CD4-positive, alpha-beta T cell (primary cell): ENCODE results near the gene TMEM163. TPM values are rescaled to one million over a fixed set of nuclear protein-coding genes. Genes with fewer than 3 reads are reported as not detected.
"Not testable (repeated sequence)": the region's sequence is repeated elsewhere in the genome, so short reads cannot be mapped to it uniquely, and the experiment has no call there.

Source experiments
- ATAC-seq: fragments of 200-7000 bp; cut with Tn5 transposase; one replicate; pipeline ENCODE4 v1.10.0; 2022; ENCODE audit warnings: mild to moderate bottlenecking; ENCODE audit not compliant: poor library complexity
- CTCF ChIA-PET: fragments of 350-600 bp; sonication (Branson Sonifier 250); formaldehyde crosslinking; loops from one replicate; lab custom pipeline; 2021; ENCODE audit warnings: antibody characterized with exemption, inconsistent platforms; lab: Charles Lee
- POLR2A ChIA-PET: fragments of 350-600 bp; sonication (Branson Sonifier 250); formaldehyde crosslinking; loops from one replicate; lab custom pipeline; 2021; ENCODE audit warnings: antibody characterized with exemption, inconsistent platforms; lab: Charles Lee
- DNase-seq, 14 experiments: peaks; one replicate each; pipeline ENCODE4 v3.0.0-alpha.2; 2013 to 2020; ENCODE audit warnings: mixed read lengths in 2 of 14
- H3K27ac ChIP-seq, 2 donors: one replicate each; pipeline versions ENCODE4 v1.5.1 to v1.7.0; 2013; ENCODE audit warnings: low read length in 2 of 2, low read depth in 1 of 2, mild to moderate bottlenecking in 1 of 2
- H3K27me3 ChIP-seq, 2 experiments: 1 replicate in 1 of 2; 2 replicates in 1 of 2; pipeline versions ENCODE4 v1.6.1 to v1.7.0; 2013; ENCODE audit warnings: low read length in 2 of 2, control low read depth in 1 of 2, mild to moderate bottlenecking in 1 of 2, moderate library complexity in 1 of 2; ENCODE audit not compliant: insufficient read depth in 2 of 2, control insufficient read depth in 1 of 2
- H3K36me3 ChIP-seq: one replicate; pipeline ENCODE4 v1.6.1; 2013; ENCODE audit warnings: low read length, control low read depth; ENCODE audit not compliant: insufficient read depth
- H3K4me1 ChIP-seq: one replicate; pipeline ENCODE4 v1.6.1; 2013; ENCODE audit warnings: low read length, control low read depth; ENCODE audit not compliant: insufficient read depth
- H3K4me3 ChIP-seq: one replicate; pipeline ENCODE4 v1.5.1; 2013; ENCODE audit warnings: mild to moderate bottlenecking, low read length, moderate library complexity
- H3K9me3 ChIP-seq, 2 experiments: 1 replicate in 1 of 2; 2 replicates in 1 of 2; pipeline versions ENCODE4 v1.6.1 to v1.7.0; 2013; ENCODE audit warnings: low read length in 2 of 2, mild to moderate bottlenecking in 2 of 2, control low read depth in 1 of 2, moderate library complexity in 1 of 2; ENCODE audit not compliant: control insufficient read depth in 1 of 2, insufficient read depth in 1 of 2
- H3K27ac Mint-ChIP-seq: one replicate; pipeline ENCODE4 v1.8.0; 2020; ENCODE audit warnings: mixed read lengths
- H3K27me3 Mint-ChIP-seq: one replicate; pipeline ENCODE4 v1.8.0; 2021; ENCODE audit warnings: mixed read lengths
- H3K36me3 Mint-ChIP-seq: one replicate; pipeline ENCODE4 v1.8.0; 2021; ENCODE audit warnings: low read depth, mixed read lengths
- H3K4me1 Mint-ChIP-seq: one replicate; pipeline ENCODE4 v1.8.0; 2021; ENCODE audit warnings: low read depth, mixed read lengths
- H3K4me3 Mint-ChIP-seq: one replicate; pipeline ENCODE4 v1.8.0; 2020; ENCODE audit warnings: mild to moderate bottlenecking, mixed read lengths
- H3K9me3 Mint-ChIP-seq: one replicate; pipeline ENCODE4 v1.8.0; 2020; ENCODE audit warnings: mixed read lengths
- CTCF ChIP-seq: fragments of 200-600 bp; IDR thresholded peaks from one replicate; pipeline ENCODE4 v1.8.0; 2022; ENCODE audit warnings: antibody characterized with exemption, mild to moderate bottlenecking
- intact Hi-C, 2 experiments: fragments of 100-400 bp; cut with DNase I in 1 of 2; cut with micrococcal nuclease in 1 of 2; formaldehyde crosslinking; loops; one replicate each; pipeline versions ENCODE4 v1.15.1 to v1.9.0; 2023 to 2025; cut with DNase I, micrococcal nuclease
- total RNA-seq, 174 experiments: library from RNA in 2 of 174; stranded (reverse) in 2 of 174; gene quantifications; one replicate each; pipeline ENCODE4 v1.2.3 and lab custom pipeline; 2021 to 2026

Gene TMEM163
- total RNA-seq, 2 experiments from 2014 or later: 0.14 to 0.47 TPM

GRCh38 chr2:134570676-134571075 is 148.1 kb downstream of the TMEM163 start:
- no peaks in the 10 kb centered on the region for H3K4me1 Mint-ChIP-seq
- intact Hi-C loops: no loop called here
- H3K36me3 Mint-ChIP-seq: no peaks in the 10 kb centered on the region
- ChIA-PET POLR2A (no interaction called here), CTCF (no interaction called here)
- DNase-seq: no peak
- no peak overlapping the region for H3K4me3 Mint-ChIP-seq
- no peak for TF ChIP-seq CTCF
- peaks cover 5% of the 10 kb centered on the region for H3K27me3 Mint-ChIP-seq
- H3K27ac Mint-ChIP-seq: no peak overlapping the region
- ATAC-seq: no peak
- H3K9me3 ChIP-seq: no peaks in the 10 kb centered on the region
- peaks cover 0 to 3% of the 10 kb centered on the region in 2 experiments for H3K27me3 ChIP-seq
- H3K4me3 ChIP-seq: no peak overlapping the region
- no peak overlapping the region for H3K27ac ChIP-seq
- H3K36me3 ChIP-seq: no peaks in the 10 kb centered on the region
- H3K4me1 ChIP-seq: no peaks in the 10 kb centered on the region
- no peaks in the 10 kb centered on the region for H3K9me3 Mint-ChIP-seq

GRCh38 chr2:134568413-134568812 is 150.4 kb downstream of the TMEM163 start:
- no peaks in the 10 kb centered on the region for H3K36me3 Mint-ChIP-seq

DNA sequence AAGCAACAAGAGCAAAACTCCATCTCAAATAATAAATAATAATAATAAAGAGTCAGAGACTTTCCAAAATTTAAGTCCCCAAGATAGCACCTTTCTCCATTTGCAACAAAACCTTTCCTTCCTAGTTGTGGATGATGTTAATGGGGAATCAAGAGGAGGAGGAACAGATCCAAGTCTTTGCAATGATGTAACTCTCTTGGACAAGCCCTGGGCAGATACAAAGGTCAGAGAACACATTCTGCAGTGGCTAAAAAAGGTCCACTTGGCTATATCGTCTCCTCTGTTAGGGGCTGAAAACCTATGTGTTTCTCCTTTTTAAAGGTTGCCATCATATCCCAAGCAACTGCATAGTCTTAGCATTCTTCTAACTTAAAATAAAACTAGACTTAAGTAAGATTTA is 151.1 kb downstream of the TMEM163 start:
- POLR2A ChIA-PET: no interaction called here
- TF ChIP-seq CTCF: no peak
- H3K4me1 ChIP-seq: no peaks in the 10 kb centered on the region
- no peaks in the 10 kb centered on the region for H3K9me3 Mint-ChIP-seq
- H3K27me3 Mint-ChIP-seq: peaks cover 9% of the 10 kb centered on the region
- no peaks in the 10 kb centered on the region for H3K9me3 ChIP-seq
- H3K27ac Mint-ChIP-seq: no peak overlapping the region
- H3K4me1 Mint-ChIP-seq: no peaks in the 10 kb centered on the region
- peaks cover 0 to 3% of the 10 kb centered on the region in 2 experiments for H3K27me3 ChIP-seq
- ATAC-seq (no peak), DNase-seq (no peak)
- no peak overlapping the region for H3K27ac ChIP-seq
- CTCF ChIA-PET: no interaction called here
- H3K4me3 ChIP-seq: no peak overlapping the region
- H3K36me3 ChIP-seq: no peaks in the 10 kb centered on the region
- H3K4me3 Mint-ChIP-seq: no peak overlapping the region
- no peaks in the 10 kb centered on the region for H3K36me3 Mint-ChIP-seq
- intact Hi-C loops: no loop called here

More at GRCh38 chr2:134568413-134568812, 150.4 kb downstream of the TMEM163 start:
- no peak for ATAC-seq
- DNase-seq: no peak
- peak; percentile 25 for TF ChIP-seq CTCF
- H3K9me3 ChIP-seq: no peaks in the 10 kb centered on the region
- intact Hi-C loops: no loop called here
- Mint-ChIP-seq H3K4me1 (no peaks in the 10 kb centered on the region), H3K27ac (no peak overlapping the region), H3K4me3 (no peak overlapping the region), H3K9me3 (no peaks in the 10 kb centered on the region), H3K27me3 (peaks cover 5% of the 10 kb centered on the region)
- H3K27me3 ChIP-seq: peaks cover 0 to 3% of the 10 kb centered on the region in 2 experiments
- H3K27ac ChIP-seq: no peak overlapping the region
- ChIA-PET POLR2A (no interaction called here), CTCF (no interaction called here)
- H3K36me3 ChIP-seq: no peaks in the 10 kb centered on the region
- no peak overlapping the region for H3K4me3 ChIP-seq
- no peaks in the 10 kb centered on the region for H3K4me1 ChIP-seq

GRCh38 chr2:134564955-134565354 is 153.8 kb downstream of the TMEM163 start:
- H3K9me3 Mint-ChIP-seq, H3K27ac ChIP-seq, DNase-seq, H3K9me3 ChIP-seq, H3K27me3 ChIP-seq, intact Hi-C loops, H3K27me3 Mint-ChIP-seq, CTCF ChIA-PET, H3K4me1 ChIP-seq, H3K4me1 Mint-ChIP-seq, H3K4me3 ChIP-seq, POLR2A ChIA-PET, H3K4me3 Mint-ChIP-seq, H3K36me3 Mint-ChIP-seq, H3K27ac Mint-ChIP-seq, H3K36me3 ChIP-seq, ATAC-seq: not testable (repeated sequence)
